K562 (cell line): ENCODE results near the gene KCNE1. TPM values are rescaled to one million over a fixed set of nuclear protein-coding genes. Genes with fewer than 3 reads are reported as not detected.

ENCODE experiments used
- CCNT2 ChIP-seq: IDR thresholded peaks from 2 replicates; pipeline ENCODE4 v1.6.1; 2011; ENCODE audit warnings: borderline replicate concordance, low read depth, mild to moderate bottlenecking, moderate library complexity, mixed read lengths, low read length; ENCODE audit not compliant: insufficient read length; ENCODE audit errors: extremely low read depth
- GATAD2B ChIP-seq: fragments of 450-650 bp; IDR thresholded peaks from 2 replicates; pipeline ENCODE4 v1.6.1; 2017; ENCODE audit warnings: mild to moderate bottlenecking, borderline replicate concordance
- HDAC3 ChIP-seq: fragments of 450-650 bp; IDR thresholded peaks from 2 replicates; pipeline ENCODE4 v1.6.1; 2018; ENCODE audit warnings: borderline replicate concordance, mild to moderate bottlenecking, moderate library complexity; ENCODE audit not compliant: partially characterized antibody
- HMG20A ChIP-seq: fragments of 450-650 bp; formaldehyde crosslinking; conservative IDR thresholded peaks from 2 replicates; pipeline ENCODE4 v1.4.0; 2020; ENCODE audit warnings: mild to moderate bottlenecking, mixed read lengths
- HSF4 ChIP-seq: fragments of 250-450 bp; sonication (Bioruptor Pico); IDR thresholded peaks from 2 replicates; pipeline ENCODE4 v2.1.2; 2022; ENCODE audit warnings: mild to moderate bottlenecking, moderate library complexity, borderline replicate concordance
- JUND ChIP-seq, 2 experiments: IDR thresholded peaks; 2 replicates in 1 of 2; 3 replicates in 1 of 2; pipeline ENCODE4 v1.6.1; 2011; ENCODE audit warnings: borderline replicate concordance in 2 of 2, low read depth in 2 of 2, low read length in 2 of 2, improper control_type of control experiment in 1 of 2, missing biosample characterization in 1 of 2, missing genetic modification characterization in 1 of 2, missing genetic modification reagents in 1 of 2
- MED1 ChIP-seq: sonication (generic); formaldehyde crosslinking; IDR thresholded peaks from 2 replicates; pipeline ENCODE4 v1.8.1; 2023; ENCODE audit warnings: missing genetic modification reagents, borderline replicate concordance
- NBN ChIP-seq: fragments of 450-650 bp; IDR thresholded peaks from 2 replicates; pipeline ENCODE4 v1.6.1; 2016; ENCODE audit warnings: low read depth, mild to moderate bottlenecking
- NCOA4 ChIP-seq: fragments of 450-650 bp; IDR thresholded peaks from 2 replicates; pipeline ENCODE4 v1.6.1; 2018; ENCODE audit warnings: mild to moderate bottlenecking; ENCODE audit not compliant: partially characterized antibody
- NR3C1 ChIP-seq: sonication (generic); formaldehyde crosslinking; IDR thresholded peaks from 2 replicates; pipeline ENCODE4 v1.8.1; 2022; ENCODE audit warnings: missing genetic modification reagents
- PML ChIP-seq: IDR thresholded peaks from 2 replicates; pipeline ENCODE4 v1.6.1; 2012; ENCODE audit warnings: low read length, inconsistent platforms
- SP1 ChIP-seq: sonication (generic); formaldehyde crosslinking; IDR thresholded peaks from 2 replicates; pipeline ENCODE4 v1.8.1; 2022; ENCODE audit warnings: mild to moderate bottlenecking, missing genetic modification reagents
- TARDBP ChIP-seq: fragments of 450-650 bp; IDR thresholded peaks from 2 replicates; pipeline ENCODE4 v1.6.1; 2016
- ZNF197 ChIP-seq: fragments of 200-800 bp; sonication (Bioruptor generic); IDR thresholded peaks from 2 replicates; pipeline ENCODE4 v1.6.1; 2016; ENCODE audit warnings: low read depth, missing genetic modification characterization, missing compliant biosample characterization
- polyA plus RNA-seq, 8 experiments: library from polyadenylated mRNA; depleted of rRNA in 4 of 8; stranded (reverse) in 5 of 8; unstranded in 3 of 8; fragments of >200 nt; fragmentation: Nextera tagmentation in 2 of 8; fragmentation: Illumina TruSeq in 1 of 8; extraction: Ambion mirVana in 2 of 8; extraction: Trizol in 1 of 8; gene quantifications; 2 replicates each; pipeline versions ENCODE4 v1.2.1 to v1.2.3, GENCODE V29; 2011 to 2014; ENCODE audit warnings: inconsistent platforms in 1 of 8, missing spikeins in 1 of 8
- total RNA-seq, 7 experiments: library from RNA; depleted of rRNA in 6 of 7; stranded (reverse); fragments of >200 nt in 6 of 7; fragmentation: Illumina TruSeq in 2 of 7; extraction: Trizol in 2 of 7; gene quantifications; 2 replicates each; pipeline versions ENCODE4 v1.2.1 to v1.2.3, GENCODE V29; 2011 to 2021; ENCODE audit warnings: low replicate concordance in 1 of 7
- TF ChIP-seq, protein P1 (sequence below): sonication (generic); formaldehyde crosslinking; IDR thresholded peaks from 2 replicates; pipeline ENCODE4 v1.8.0; 2022; ENCODE audit warnings: mild to moderate bottlenecking, missing genetic modification reagents, borderline replicate concordance
- TF ChIP-seq, protein P2 (sequence below): fragments of 450-650 bp; formaldehyde crosslinking; IDR thresholded peaks from 2 replicates; pipeline ENCODE4 v1.4.0; 2022; ENCODE audit warnings: mild to moderate bottlenecking, moderate library complexity
- TF ChIP-seq, protein P3 (sequence below): fragments of 250-450 bp; sonication (Bioruptor Pico); IDR thresholded peaks from 2 replicates; pipeline ENCODE4 v1.4.0; 2020; ENCODE audit warnings: mild to moderate bottlenecking, moderate library complexity

The KCNE1 gene
- total and polyA plus RNA-seq, 9 of the 15 experiments (the other 6 are each of a cell fraction or from before 2014, with no cell fraction given) = 0.05 to 0.22 (median 0.11) TPM; not detected in 3

DNA sequence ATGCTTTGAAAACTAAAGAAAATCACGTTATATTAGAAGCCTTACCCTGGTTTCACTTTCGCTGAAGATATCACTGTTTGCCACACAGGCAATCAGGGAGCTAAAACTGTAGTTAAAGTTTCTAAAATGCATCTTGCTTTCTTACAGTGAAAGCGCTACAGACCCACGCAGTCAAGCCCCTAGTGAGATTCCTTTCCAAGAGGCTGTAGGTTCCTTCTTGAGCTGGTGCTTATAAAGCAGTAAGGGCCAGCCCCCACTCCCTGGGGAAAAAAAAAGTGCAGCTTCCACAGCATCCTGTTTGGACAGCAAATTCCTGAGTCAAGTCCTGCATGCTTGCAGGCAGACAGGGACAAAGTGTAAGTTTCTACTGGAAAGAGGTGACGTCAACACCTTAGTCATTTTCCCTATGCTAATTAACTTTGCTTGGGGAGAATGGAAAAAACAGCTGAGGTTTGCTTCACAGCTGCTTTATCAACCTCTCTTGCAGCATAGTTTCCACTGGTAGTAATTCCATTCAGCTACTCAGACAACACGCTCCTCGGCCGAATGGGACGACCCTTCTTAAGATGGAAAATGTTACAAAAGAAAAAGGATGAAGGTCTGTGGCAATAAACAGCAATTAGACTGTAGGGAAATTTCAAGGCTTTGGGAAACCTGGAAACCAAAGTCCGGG, 14.7 kb upstream of the KCNE1 start (continued):
- TF ChIP-seq, protein P1, sequence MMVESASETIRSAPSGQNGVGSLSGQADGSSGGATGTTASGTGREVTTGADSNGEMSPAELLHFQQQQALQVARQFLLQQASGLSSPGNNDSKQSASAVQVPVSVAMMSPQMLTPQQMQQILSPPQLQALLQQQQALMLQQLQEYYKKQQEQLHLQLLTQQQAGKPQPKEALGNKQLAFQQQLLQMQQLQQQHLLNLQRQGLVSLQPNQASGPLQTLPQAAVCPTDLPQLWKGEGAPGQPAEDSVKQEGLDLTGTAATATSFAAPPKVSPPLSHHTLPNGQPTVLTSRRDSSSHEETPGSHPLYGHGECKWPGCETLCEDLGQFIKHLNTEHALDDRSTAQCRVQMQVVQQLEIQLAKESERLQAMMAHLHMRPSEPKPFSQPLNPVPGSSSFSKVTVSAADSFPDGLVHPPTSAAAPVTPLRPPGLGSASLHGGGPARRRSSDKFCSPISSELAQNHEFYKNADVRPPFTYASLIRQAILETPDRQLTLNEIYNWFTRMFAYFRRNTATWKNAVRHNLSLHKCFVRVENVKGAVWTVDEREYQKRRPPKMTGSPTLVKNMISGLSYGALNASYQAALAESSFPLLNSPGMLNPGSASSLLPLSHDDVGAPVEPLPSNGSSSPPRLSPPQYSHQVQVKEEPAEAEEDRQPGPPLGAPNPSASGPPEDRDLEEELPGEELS (CRISPR knock-in tag) = no peak
- TF ChIP-seq CCNT2 (no peak), GATAD2B (no peak), TARDBP (no peak), HSF4 (no peak), PML (no peak), SP1 (CRISPR knock-in tag) (no peak), HMG20A (CRISPR knock-in tag) (no peak), ZNF197 (CRISPR knock-in tag) (no peak), HDAC3 (no peak), NR3C1 (no peak), MED1 (CRISPR knock-in tag) (no peak), NCOA4 (no peak), JUND (IDR thresholded peaks at IDR 0.05; ENCODE audit: borderline replicate concordance, low read depth, low read length) (peak; percentile 81), JUND (tag; IDR thresholded peaks at IDR 0.05; ENCODE audit: borderline replicate concordance, low read depth, low read length) (peak; percentile 94), NBN (no peak)
- TF ChIP-seq, protein P2, sequence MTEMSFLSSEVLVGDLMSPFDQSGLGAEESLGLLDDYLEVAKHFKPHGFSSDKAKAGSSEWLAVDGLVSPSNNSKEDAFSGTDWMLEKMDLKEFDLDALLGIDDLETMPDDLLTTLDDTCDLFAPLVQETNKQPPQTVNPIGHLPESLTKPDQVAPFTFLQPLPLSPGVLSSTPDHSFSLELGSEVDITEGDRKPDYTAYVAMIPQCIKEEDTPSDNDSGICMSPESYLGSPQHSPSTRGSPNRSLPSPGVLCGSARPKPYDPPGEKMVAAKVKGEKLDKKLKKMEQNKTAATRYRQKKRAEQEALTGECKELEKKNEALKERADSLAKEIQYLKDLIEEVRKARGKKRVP (CRISPR knock-in tag) = no peak
- TF ChIP-seq, protein P3, sequence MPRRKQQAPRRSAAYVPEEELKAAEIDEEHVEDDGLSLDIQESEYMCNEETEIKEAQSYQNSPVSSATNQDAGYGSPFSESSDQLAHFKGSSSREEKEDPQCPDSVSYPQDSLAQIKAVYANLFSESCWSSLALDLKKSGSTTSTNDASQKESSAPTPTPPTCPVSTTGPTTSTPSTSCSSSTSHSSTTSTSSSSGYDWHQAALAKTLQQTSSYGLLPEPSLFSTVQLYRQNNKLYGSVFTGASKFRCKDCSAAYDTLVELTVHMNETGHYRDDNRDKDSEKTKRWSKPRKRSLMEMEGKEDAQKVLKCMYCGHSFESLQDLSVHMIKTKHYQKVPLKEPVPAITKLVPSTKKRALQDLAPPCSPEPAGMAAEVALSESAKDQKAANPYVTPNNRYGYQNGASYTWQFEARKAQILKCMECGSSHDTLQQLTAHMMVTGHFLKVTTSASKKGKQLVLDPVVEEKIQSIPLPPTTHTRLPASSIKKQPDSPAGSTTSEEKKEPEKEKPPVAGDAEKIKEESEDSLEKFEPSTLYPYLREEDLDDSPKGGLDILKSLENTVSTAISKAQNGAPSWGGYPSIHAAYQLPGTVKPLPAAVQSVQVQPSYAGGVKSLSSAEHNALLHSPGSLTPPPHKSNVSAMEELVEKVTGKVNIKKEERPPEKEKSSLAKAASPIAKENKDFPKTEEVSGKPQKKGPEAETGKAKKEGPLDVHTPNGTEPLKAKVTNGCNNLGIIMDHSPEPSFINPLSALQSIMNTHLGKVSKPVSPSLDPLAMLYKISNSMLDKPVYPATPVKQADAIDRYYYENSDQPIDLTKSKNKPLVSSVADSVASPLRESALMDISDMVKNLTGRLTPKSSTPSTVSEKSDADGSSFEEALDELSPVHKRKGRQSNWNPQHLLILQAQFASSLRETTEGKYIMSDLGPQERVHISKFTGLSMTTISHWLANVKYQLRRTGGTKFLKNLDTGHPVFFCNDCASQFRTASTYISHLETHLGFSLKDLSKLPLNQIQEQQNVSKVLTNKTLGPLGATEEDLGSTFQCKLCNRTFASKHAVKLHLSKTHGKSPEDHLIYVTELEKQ = no peak
